ENCODE measurements around the gene AMZ1.

- TF ChIP-seq CTCF (IDR thresholded peaks at IDR 0.05; ENCODE audit: poor library complexity), result no peak
- no peak for TF ChIP-seq EZH2 (IDR thresholded peaks at IDR 0.05; ENCODE audit: borderline replicate concordance)
- no peak for TF ChIP-seq EZH2phosphoT487 (IDR thresholded peaks at IDR 0.05; ENCODE audit: low read depth, severe bottlenecking, unreplicated experiment)
Observed at GRCh38 chr7:2754086-2754485, 66.1 kb downstream of the AMZ1 start.

Measured in hepatocyte (in vitro differentiated cells).